Lower lobe of right lung (tissue), 2 donors: Measurements from ENCODE around the gene OTOG. TPM values are rescaled to one million over a fixed set of nuclear protein-coding genes. Genes with fewer than 3 reads are reported as not detected.

ENCODE experiments used
- ATAC-seq, 2 donors: fragments of 200-7000 bp; cut with Tn5 transposase; one replicate each; pipeline ENCODE4 v1.9.1; 2020 to 2022; ENCODE audit warnings: mild to moderate bottlenecking in 2 of 2, moderate library complexity in 2 of 2
- DNase-seq: peaks from one replicate; pipeline ENCODE4 v3.0.0-alpha.2; 2020
- H3K27ac ChIP-seq: fragments of 200-600 bp; one replicate; pipeline ENCODE4 v1.8.0; 2022
- H3K27me3 ChIP-seq: fragments of 200-600 bp; one replicate; pipeline ENCODE4 v1.8.0; 2022; ENCODE audit warnings: low read depth
- H3K36me3 ChIP-seq: fragments of 200-600 bp; one replicate; pipeline ENCODE4 v1.8.0; 2022; ENCODE audit warnings: mild to moderate bottlenecking
- H3K4me1 ChIP-seq: fragments of 200-600 bp; one replicate; pipeline ENCODE4 v1.8.0; 2022
- H3K4me3 ChIP-seq: fragments of 200-600 bp; one replicate; pipeline ENCODE4 v1.8.0; 2022; ENCODE audit warnings: mild to moderate bottlenecking
- H3K9me3 ChIP-seq: fragments of 200-600 bp; one replicate; pipeline ENCODE4 v1.8.0; 2022
- CTCF ChIP-seq: fragments of 200-600 bp; IDR thresholded peaks from one replicate; pipeline ENCODE4 v1.8.0; 2022; ENCODE audit warnings: antibody characterized with exemption, mild to moderate bottlenecking
- intact Hi-C: fragments of 100-400 bp; cut with DNase I; formaldehyde crosslinking; loops from one replicate; pipeline ENCODE4 v1.11.0; 2022
- total RNA-seq: library from RNA; stranded (reverse); fragmentation: NEBNext Ultra II Directional; extraction: Animal tissue kit (Norgen Biotek cat#: 25700); gene quantifications from one replicate; pipeline ENCODE4 v1.2.1, GENCODE V29; 2021
- donor health status: DM: no; HTN: yes; CAD: no; lungs with severe emphysema.

The OTOG gene
- total RNA-seq, 1 donor from 2014 or later, result not detected

- ATAC-seq (no peak), DNase-seq (no peak)
- H3K36me3 ChIP-seq, result no peaks in the 10 kb centered on the region
- intact Hi-C loops, result no loop called here
- H3K9me3 ChIP-seq, result no peaks in the 10 kb centered on the region
- H3K4me3 ChIP-seq, result no peak overlapping the region
- H3K27ac ChIP-seq, result no peak overlapping the region
- TF ChIP-seq CTCF, result no peak
- H3K4me1 ChIP-seq, result no peaks in the 10 kb centered on the region
- H3K27me3 ChIP-seq, result no peaks in the 10 kb centered on the region
Measured at GRCh38 chr11:17572791-17573460, 25.9 kb downstream of the OTOG start.

GRCh38 chr11:17573526-17573925, 26.5 kb downstream of the OTOG start:
- ATAC-seq (no peak), DNase-seq (no peak)
- no peak for TF ChIP-seq CTCF
- Histone ChIP-seq H3K27ac (no peak overlapping the region), H3K4me1 (no peaks in the 10 kb centered on the region), H3K9me3 (no peaks in the 10 kb centered on the region), H3K36me3 (no peaks in the 10 kb centered on the region), H3K4me3 (no peak overlapping the region), H3K27me3 (no peaks in the 10 kb centered on the region)
- intact Hi-C loops, result no loop called here

GRCh38 chr11:17574141-17575091, 27.4 kb downstream of the OTOG start:
- Histone ChIP-seq H3K9me3 (no peaks in the 10 kb centered on the region), H3K36me3 (no peaks in the 10 kb centered on the region), H3K27me3 (no peaks in the 10 kb centered on the region), H3K27ac (no peak overlapping the region), H3K4me1 (no peaks in the 10 kb centered on the region), H3K4me3 (no peak overlapping the region)
- intact Hi-C loops, result no loop called here
- DNase-seq, result no peak
- ATAC-seq, result no peak
- TF ChIP-seq CTCF, result no peak

GRCh38 chr11:17575431-17576425, 28.7 kb downstream of the OTOG start:
- Histone ChIP-seq H3K9me3 (no peaks in the 10 kb centered on the region), H3K27me3 (no peaks in the 10 kb centered on the region), H3K4me1 (no peaks in the 10 kb centered on the region), H3K36me3 (no peaks in the 10 kb centered on the region), H3K4me3 (no peak overlapping the region), H3K27ac (no peak overlapping the region)
- ATAC-seq, result no peak
- no peak for DNase-seq
- intact Hi-C loops, result no loop called here
- TF ChIP-seq CTCF, result no peak

GRCh38 chr11:17578296-17578695, 31.2 kb downstream of the OTOG start:
- Histone ChIP-seq H3K27me3 (no peaks in the 10 kb centered on the region), H3K9me3 (no peaks in the 10 kb centered on the region), H3K4me3 (no peak overlapping the region), H3K36me3 (no peaks in the 10 kb centered on the region), H3K4me1 (no peaks in the 10 kb centered on the region), H3K27ac (no peak overlapping the region)
- intact Hi-C loops, result no loop called here
- ATAC-seq (no peak), DNase-seq (no peak)
- no peak for TF ChIP-seq CTCF
